Kidney (tissue), 14 donors: Measurements from ENCODE around the gene ANKRD7. TPM values are rescaled to one million over a fixed set of nuclear protein-coding genes. Genes with fewer than 3 reads are reported as not detected.

ENCODE experiments used
- DNase-seq, 5 donors: peaks; one replicate each; pipeline ENCODE4 v3.0.0-alpha.2; 2013 to 2020
- FAIRE-seq: peaks from 2 replicates; lab custom pipeline; 2012; peaks lifted over from hg19 to GRCh38; lab: Jason Lieb, UNC
- H3K27ac ChIP-seq, 2 donors: one replicate each; pipeline ENCODE4 v1.7.0; 2013; ENCODE audit warnings: low read depth in 2 of 2, low read length in 2 of 2, inconsistent platforms in 1 of 2
- H3K27me3 ChIP-seq: one replicate; pipeline ENCODE4 v1.7.1; 2013; ENCODE audit warnings: low read length, inconsistent platforms; ENCODE audit not compliant: control insufficient read depth, insufficient read depth
- H3K36me3 ChIP-seq, 3 donors: one replicate each; pipeline versions ENCODE4 v1.7.0 to v1.7.1; 2013; ENCODE audit warnings: low read length in 3 of 3, control low read depth in 1 of 3, inconsistent platforms in 1 of 3; ENCODE audit not compliant: insufficient read depth in 3 of 3, control insufficient read depth in 2 of 3
- H3K4me1 ChIP-seq, 3 donors: one replicate each; pipeline versions ENCODE4 v1.7.0 to v1.7.1; 2013; ENCODE audit warnings: low read length in 3 of 3, inconsistent platforms in 1 of 3, low read depth in 1 of 3; ENCODE audit not compliant: control insufficient read depth in 2 of 3, insufficient read depth in 2 of 3
- H3K4me3 ChIP-seq, 3 donors: one replicate each; pipeline versions ENCODE4 v1.7.0 to v1.8.1; 2013; ENCODE audit warnings: low read length in 3 of 3, control low read depth in 1 of 3, inconsistent platforms in 1 of 3
- H3K9ac ChIP-seq, 3 donors: one replicate each; pipeline versions ENCODE4 v1.7.0 to v1.7.1; 2013; ENCODE audit warnings: low read length in 3 of 3, control low read depth in 1 of 3, inconsistent platforms in 1 of 3
- H3K9me3 ChIP-seq, 3 donors: one replicate each; pipeline versions ENCODE4 v1.7.0 to v1.7.1; 2013; ENCODE audit warnings: low read length in 3 of 3, control low read depth in 1 of 3, inconsistent platforms in 1 of 3; ENCODE audit not compliant: control insufficient read depth in 2 of 3, insufficient read depth in 1 of 3
- intact Hi-C: fragments of 100-400 bp; cut with DNase I; formaldehyde crosslinking; loops from one replicate; pipeline ENCODE4 v1.11.1; 2022
- polyA plus RNA-seq: library from polyadenylated mRNA; stranded (reverse); fragments of 350-450 nt; fragmentation: Illumina TruSeq; extraction: RNeasy Lipid Tissue Mini Kit (QIAGEN cat#74804); gene quantifications from one replicate; pipeline ENCODE4 v1.2.3, GENCODE V29; 2014; ENCODE audit warnings: low read depth, low replicate concordance; ENCODE audit not compliant: insufficient read depth
- total RNA-seq: library from RNA; stranded (reverse); fragmentation: NEBNext Ultra II Directional; extraction: Animal tissue kit (Norgen Biotek cat#: 25700); gene quantifications from one replicate; pipeline ENCODE4 v1.2.1, GENCODE V29; 2021
- TF ChIP-seq, protein P1 (sequence below): IDR thresholded peaks from 3 replicates; pipeline ENCODE4 v1.5.1; 2012; ENCODE audit warnings: mild to moderate bottlenecking, moderate library complexity, borderline replicate concordance; ENCODE audit not compliant: insufficient read depth; ENCODE audit errors: extremely low read depth
- donor health status: control.
- donor health status: control.
- donor health status: control.
- donor health status: control.
- donor health status: control.
- donor health status: DM: yes; HTN: yes; CAD: no.
- donor health status: Normal renal cell carcinoma (clear cell type).

ANKRD7 gene
- total and polyA plus RNA-seq, 2 donors from 2014 or later: 1.3 to 3.0 TPM

- intact Hi-C loops: no loop called here
- Histone ChIP-seq H3K9ac (peak overlapping the region; percentile 75 to 83 (median 82)), H3K27me3 (no peaks in the 10 kb centered on the region), H3K36me3 (peaks cover 0 to 2% (median 0%) of the 10 kb centered on the region in 3 donors), H3K4me3 (peak overlapping the region; percentile 81 to 100 (median 88)), H3K27ac (peak overlapping the region; percentile 81 to 85), H3K4me1 (peaks cover 0 to 8% (median 4%) of the 10 kb centered on the region in 3 donors), H3K9me3 (no peaks in the 10 kb centered on the region)
- TF ChIP-seq, protein P1, sequence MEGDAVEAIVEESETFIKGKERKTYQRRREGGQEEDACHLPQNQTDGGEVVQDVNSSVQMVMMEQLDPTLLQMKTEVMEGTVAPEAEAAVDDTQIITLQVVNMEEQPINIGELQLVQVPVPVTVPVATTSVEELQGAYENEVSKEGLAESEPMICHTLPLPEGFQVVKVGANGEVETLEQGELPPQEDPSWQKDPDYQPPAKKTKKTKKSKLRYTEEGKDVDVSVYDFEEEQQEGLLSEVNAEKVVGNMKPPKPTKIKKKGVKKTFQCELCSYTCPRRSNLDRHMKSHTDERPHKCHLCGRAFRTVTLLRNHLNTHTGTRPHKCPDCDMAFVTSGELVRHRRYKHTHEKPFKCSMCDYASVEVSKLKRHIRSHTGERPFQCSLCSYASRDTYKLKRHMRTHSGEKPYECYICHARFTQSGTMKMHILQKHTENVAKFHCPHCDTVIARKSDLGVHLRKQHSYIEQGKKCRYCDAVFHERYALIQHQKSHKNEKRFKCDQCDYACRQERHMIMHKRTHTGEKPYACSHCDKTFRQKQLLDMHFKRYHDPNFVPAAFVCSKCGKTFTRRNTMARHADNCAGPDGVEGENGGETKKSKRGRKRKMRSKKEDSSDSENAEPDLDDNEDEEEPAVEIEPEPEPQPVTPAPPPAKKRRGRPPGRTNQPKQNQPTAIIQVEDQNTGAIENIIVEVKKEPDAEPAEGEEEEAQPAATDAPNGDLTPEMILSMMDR: no peak
- no peak for FAIRE-seq
- peak in 1 of 5 donors; percentile 59 for DNase-seq
Measured at GRCh38 chr7:118184565-118184940, 40.0 kb upstream of the ANKRD7 start.

DNA sequence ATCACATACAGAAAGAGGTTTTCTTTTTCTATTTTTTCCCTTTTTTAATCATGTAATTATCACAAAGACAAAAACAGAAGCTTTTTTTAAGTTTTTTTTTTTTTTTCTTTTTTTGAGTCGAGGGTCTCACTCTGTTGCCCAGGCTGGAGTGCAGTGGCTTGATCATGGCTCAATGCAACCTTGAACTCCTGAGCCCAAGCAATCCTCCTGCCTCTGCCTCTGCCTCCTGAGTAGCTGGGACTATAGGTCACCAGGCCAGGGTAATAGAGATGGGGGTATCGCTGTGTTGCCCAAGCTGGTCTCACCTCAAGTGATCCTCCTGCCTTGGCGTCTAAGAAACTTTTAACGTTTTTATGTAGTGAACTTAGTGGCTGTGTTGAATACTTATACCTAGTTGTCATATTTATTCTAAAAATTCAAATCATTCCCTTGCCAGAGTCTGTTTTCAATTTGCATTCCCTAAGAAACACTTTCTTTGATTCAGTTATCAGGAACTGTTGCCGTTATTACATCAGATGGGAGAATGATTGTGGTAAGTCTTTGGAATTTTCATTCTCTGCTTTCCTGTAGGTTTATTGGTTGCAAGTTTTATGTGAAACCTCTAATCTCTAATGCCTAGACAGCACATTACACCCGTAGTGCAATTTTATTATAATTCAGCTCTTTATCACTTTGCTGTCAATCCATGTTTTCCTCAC is 39.2 kb upstream of the ANKRD7 start:
- TF ChIP-seq, protein P1: no peak

DNA sequence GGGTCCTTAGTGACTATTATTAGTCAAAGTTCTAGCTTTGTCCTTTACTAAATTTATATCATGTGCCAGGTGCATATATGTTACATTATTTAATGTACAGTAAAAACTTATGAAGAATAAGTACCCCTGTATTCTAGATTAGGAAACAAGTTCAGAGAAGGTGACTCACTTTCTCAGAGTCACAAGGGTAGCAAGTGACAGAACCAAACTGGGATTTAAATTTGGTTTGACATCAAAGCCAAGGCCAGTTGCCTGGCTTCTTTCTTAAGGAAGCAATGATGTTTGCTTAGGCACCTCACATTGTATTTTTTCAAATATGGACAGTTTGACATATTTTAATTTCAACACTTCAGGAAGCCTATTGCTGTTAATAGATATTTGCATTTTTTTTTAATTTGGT is 38.0 kb upstream of the ANKRD7 start:
- FAIRE-seq (no peak), DNase-seq (no peak)
- Histone ChIP-seq H3K9me3 (no peaks in the 10 kb centered on the region), H3K4me3 (no peak overlapping the region), H3K9ac (no peak overlapping the region), H3K27ac (no peak overlapping the region), H3K4me1 (peaks cover 0 to 8% (median 4%) of the 10 kb centered on the region in 3 donors), H3K27me3 (no peaks in the 10 kb centered on the region), H3K36me3 (peaks cover 0 to 2% (median 1%) of the 10 kb centered on the region in 3 donors)
- TF ChIP-seq, protein P1: no peak
- intact Hi-C loops: no loop called here

More for the DNA sequence above, 39.2 kb upstream of the ANKRD7 start:
- H3K4me3 ChIP-seq: peak overlapping the region in 2 of 3 donors; percentile 81 to 88
- H3K4me1 ChIP-seq: peaks cover 0 to 8% (median 4%) of the 10 kb centered on the region in 3 donors
- peaks cover 0 to 2% (median 0%) of the 10 kb centered on the region in 3 donors for H3K36me3 ChIP-seq
- FAIRE-seq (no peak), DNase-seq (no peak)
- intact Hi-C loops: no loop called here
- H3K27me3 ChIP-seq: no peaks in the 10 kb centered on the region
- H3K9me3 ChIP-seq: no peaks in the 10 kb centered on the region
- no peak overlapping the region for H3K27ac ChIP-seq
- peak overlapping the region in 2 of 3 donors; percentile 75 to 83 for H3K9ac ChIP-seq
